ENCODE measurements around the gene MIB2. TPM values are rescaled to one million over a fixed set of nuclear protein-coding genes. Genes with fewer than 3 reads are reported as not detected.

MIB2 gene
- total and polyA plus RNA-seq, 10 of the 15 experiments (the other 5 are each of a cell fraction or from before 2014, with no cell fraction given), result 0.42 to 26.8 (median 10.9) TPM; not detected in 1

DNA sequence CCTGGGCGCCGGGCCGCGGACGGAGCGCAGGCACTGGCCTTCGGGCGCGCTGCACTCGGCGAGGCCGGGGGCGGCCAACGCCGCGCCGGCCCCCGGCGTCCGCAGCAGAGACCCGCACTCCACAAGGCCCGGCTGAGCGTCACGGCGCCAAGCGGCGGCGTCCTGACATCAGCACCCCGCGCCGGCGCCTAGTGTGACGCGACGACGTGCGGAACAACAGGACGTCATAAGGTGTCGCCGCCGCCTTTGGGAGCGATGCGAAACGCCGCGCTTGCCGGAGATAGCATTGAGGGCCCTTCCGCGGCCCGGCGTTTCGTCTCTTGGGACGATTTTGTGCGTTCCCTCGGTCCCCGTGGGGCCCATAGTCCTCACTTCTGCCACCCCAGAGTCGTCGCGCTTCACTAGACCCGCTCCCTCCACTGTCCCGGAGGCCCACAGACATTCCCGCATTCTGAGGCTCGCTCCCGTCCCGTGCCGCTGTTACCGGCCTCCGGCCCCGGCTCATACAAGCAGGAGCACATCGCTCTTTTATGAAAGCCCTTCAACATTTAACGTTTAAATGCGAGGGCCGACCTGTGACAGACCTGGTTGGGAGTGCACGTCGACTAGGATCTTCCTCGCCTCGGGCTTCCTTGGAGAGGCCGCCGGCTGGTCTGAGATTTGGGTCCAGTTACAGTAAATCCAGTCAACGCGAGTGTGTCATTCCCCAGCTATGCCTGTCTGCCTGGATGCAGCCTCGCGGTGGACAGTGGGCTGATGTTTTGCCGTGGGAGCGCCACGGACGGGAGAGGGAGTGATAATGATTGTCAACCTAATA, 40.4 kb upstream of the MIB2 start, which contains the start of gene SSU72 (continued):
- peak; percentile 92 for TF ChIP-seq LARP7 (IDR thresholded peaks at IDR 0.05)
- TF ChIP-seq PML (IDR thresholded peaks at IDR 0.05; ENCODE audit: low read length), result peak; percentile 63; the same call in 1 of the 2 replicates
- peak; percentile 94 for TF ChIP-seq POLR2A (IDR thresholded peaks at IDR 0.05; ENCODE audit: low read depth, low read length)
- TF ChIP-seq, protein P1, sequence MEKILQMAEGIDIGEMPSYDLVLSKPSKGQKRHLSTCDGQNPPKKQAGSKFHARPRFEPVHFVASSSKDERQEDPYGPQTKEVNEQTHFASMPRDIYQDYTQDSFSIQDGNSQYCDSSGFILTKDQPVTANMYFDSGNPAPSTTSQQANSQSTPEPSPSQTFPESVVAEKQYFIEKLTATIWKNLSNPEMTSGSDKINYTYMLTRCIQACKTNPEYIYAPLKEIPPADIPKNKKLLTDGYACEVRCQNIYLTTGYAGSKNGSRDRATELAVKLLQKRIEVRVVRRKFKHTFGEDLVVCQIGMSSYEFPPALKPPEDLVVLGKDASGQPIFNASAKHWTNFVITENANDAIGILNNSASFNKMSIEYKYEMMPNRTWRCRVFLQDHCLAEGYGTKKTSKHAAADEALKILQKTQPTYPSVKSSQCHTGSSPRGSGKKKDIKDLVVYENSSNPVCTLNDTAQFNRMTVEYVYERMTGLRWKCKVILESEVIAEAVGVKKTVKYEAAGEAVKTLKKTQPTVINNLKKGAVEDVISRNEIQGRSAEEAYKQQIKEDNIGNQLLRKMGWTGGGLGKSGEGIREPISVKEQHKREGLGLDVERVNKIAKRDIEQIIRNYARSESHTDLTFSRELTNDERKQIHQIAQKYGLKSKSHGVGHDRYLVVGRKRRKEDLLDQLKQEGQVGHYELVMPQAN (conservative IDR thresholded peaks at IDR 0.05), result peak; percentile 59; the same call in 1 of the 2 replicates
- TF ChIP-seq NBN (IDR thresholded peaks at IDR 0.05), result peak; percentile 93
- TF ChIP-seq SP1 (IDR thresholded peaks at IDR 0.05; ENCODE audit: low read depth, low read length), result peak; percentile 70
- TF ChIP-seq ZNF207 (IDR thresholded peaks at IDR 0.05; ENCODE audit: borderline replicate concordance), result no peak; the same call in 1 of the 2 replicates
- TF ChIP-seq, protein P2, sequence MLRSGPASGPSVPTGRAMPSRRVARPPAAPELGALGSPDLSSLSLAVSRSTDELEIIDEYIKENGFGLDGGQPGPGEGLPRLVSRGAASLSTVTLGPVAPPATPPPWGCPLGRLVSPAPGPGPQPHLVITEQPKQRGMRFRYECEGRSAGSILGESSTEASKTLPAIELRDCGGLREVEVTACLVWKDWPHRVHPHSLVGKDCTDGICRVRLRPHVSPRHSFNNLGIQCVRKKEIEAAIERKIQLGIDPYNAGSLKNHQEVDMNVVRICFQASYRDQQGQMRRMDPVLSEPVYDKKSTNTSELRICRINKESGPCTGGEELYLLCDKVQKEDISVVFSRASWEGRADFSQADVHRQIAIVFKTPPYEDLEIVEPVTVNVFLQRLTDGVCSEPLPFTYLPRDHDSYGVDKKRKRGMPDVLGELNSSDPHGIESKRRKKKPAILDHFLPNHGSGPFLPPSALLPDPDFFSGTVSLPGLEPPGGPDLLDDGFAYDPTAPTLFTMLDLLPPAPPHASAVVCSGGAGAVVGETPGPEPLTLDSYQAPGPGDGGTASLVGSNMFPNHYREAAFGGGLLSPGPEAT (IDR thresholded peaks at IDR 0.05; ENCODE audit: low read depth), result peak; percentile 76
- no peak for TF ChIP-seq RBBP5 (conservative IDR thresholded peaks at IDR 0.05)
- peak; percentile 62 for TF ChIP-seq GATAD2B (conservative IDR thresholded peaks at IDR 0.05; ENCODE audit: low read depth)
- peak; percentile 69 for TF ChIP-seq MXI1 (IDR thresholded peaks at IDR 0.05; ENCODE audit: low read depth, low read length)
- TF ChIP-seq YY1 (IDR thresholded peaks at IDR 0.05; ENCODE audit: low read depth, low read length), result no peak
- TF ChIP-seq, protein P3, sequence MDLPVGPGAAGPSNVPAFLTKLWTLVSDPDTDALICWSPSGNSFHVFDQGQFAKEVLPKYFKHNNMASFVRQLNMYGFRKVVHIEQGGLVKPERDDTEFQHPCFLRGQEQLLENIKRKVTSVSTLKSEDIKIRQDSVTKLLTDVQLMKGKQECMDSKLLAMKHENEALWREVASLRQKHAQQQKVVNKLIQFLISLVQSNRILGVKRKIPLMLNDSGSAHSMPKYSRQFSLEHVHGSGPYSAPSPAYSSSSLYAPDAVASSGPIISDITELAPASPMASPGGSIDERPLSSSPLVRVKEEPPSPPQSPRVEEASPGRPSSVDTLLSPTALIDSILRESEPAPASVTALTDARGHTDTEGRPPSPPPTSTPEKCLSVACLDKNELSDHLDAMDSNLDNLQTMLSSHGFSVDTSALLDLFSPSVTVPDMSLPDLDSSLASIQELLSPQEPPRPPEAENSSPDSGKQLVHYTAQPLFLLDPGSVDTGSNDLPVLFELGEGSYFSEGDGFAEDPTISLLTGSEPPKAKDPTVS (IDR thresholded peaks at IDR 0.05; ENCODE audit: low read depth, low read length), result no peak
- TF ChIP-seq BRCA1 (IDR thresholded peaks at IDR 0.05; ENCODE audit: low read depth, low read length), result no peak; the same call in 1 of the 2 replicates
- TF ChIP-seq BHLHE40 (IDR thresholded peaks at IDR 0.05; ENCODE audit: borderline replicate concordance in 1 of 2, low read depth in 2 of 2, low read length in 1 of 2), result peak in 1 of 2 experiments; percentile 78; a peak in 2 of 4 replicates
- peak; percentile 79; the same call in 1 of the 2 replicates for TF ChIP-seq RB1 (IDR thresholded peaks at IDR 0.05; ENCODE audit: borderline replicate concordance)
- peak; percentile 100 for TF ChIP-seq CREM (IDR thresholded peaks at IDR 0.05; ENCODE audit: low read depth)
- TF ChIP-seq, protein P4, sequence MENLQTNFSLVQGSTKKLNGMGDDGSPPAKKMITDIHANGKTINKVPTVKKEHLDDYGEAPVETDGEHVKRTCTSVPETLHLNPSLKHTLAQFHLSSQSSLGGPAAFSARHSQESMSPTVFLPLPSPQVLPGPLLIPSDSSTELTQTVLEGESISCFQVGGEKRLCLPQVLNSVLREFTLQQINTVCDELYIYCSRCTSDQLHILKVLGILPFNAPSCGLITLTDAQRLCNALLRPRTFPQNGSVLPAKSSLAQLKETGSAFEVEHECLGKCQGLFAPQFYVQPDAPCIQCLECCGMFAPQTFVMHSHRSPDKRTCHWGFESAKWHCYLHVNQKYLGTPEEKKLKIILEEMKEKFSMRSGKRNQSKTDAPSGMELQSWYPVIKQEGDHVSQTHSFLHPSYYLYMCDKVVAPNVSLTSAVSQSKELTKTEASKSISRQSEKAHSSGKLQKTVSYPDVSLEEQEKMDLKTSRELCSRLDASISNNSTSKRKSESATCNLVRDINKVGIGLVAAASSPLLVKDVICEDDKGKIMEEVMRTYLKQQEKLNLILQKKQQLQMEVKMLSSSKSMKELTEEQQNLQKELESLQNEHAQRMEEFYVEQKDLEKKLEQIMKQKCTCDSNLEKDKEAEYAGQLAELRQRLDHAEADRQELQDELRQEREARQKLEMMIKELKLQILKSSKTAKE (IDR thresholded peaks at IDR 0.05; ENCODE audit: low read depth, poor library complexity, severe bottlenecking), result no peak
- TF ChIP-seq, protein P5, sequence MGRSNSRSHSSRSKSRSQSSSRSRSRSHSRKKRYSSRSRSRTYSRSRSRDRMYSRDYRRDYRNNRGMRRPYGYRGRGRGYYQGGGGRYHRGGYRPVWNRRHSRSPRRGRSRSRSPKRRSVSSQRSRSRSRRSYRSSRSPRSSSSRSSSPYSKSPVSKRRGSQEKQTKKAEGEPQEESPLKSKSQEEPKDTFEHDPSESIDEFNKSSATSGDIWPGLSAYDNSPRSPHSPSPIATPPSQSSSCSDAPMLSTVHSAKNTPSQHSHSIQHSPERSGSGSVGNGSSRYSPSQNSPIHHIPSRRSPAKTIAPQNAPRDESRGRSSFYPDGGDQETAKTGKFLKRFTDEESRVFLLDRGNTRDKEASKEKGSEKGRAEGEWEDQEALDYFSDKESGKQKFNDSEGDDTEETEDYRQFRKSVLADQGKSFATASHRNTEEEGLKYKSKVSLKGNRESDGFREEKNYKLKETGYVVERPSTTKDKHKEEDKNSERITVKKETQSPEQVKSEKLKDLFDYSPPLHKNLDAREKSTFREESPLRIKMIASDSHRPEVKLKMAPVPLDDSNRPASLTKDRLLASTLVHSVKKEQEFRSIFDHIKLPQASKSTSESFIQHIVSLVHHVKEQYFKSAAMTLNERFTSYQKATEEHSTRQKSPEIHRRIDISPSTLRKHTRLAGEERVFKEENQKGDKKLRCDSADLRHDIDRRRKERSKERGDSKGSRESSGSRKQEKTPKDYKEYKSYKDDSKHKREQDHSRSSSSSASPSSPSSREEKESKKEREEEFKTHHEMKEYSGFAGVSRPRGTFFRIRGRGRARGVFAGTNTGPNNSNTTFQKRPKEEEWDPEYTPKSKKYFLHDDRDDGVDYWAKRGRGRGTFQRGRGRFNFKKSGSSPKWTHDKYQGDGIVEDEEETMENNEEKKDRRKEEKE (IDR thresholded peaks at IDR 0.05), result no peak
- no peak for TF ChIP-seq MYB (IDR thresholded peaks at IDR 0.05; ENCODE audit: borderline replicate concordance, low read depth, low read length)
